Suprapubic skin (tissue), 4 donors: ENCODE measurements around the gene MYO10.

Experiments
- EP300 ChIP-seq: sonication (generic); formaldehyde crosslinking; IDR thresholded peaks from one replicate; pipeline ENCODE4 v1.6.1; 2017; ENCODE audit warnings: antibody characterized with exemption
- POLR2AphosphoS5 ChIP-seq, 3 donors: sonication (generic); formaldehyde crosslinking; IDR thresholded peaks; one replicate each; pipeline ENCODE4 v1.6.1; 2017; ENCODE audit warnings: antibody characterized with exemption in 3 of 3

DNA sequence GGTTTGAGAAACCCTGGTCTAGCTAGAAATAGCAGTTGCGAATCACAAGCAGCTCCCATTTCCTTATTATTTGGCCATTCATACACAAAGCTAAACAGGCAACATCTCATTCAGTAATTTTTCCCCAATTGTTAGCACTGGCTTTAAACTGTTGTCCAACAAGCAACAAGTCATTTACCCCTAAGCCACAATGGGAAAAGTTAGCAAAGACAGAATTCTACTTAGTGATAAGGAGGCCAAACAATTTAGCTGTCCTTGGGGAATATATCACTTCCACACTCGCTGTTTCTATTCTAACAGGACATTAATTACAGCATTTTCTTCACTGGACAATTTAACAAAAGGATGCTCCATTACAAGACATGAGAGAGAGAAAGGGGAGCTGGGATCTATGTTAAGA, 2.8 kb downstream of the MYO10 start:
- no peak for TF ChIP-seq POLR2AphosphoS5 (IDR thresholded peaks at IDR 0.05)
- TF ChIP-seq EP300 = no peak
